A549 (cell line): ENCODE measurements around the gene ZNF30. TPM values are rescaled to one million over a fixed set of nuclear protein-coding genes. Genes with fewer than 3 reads are reported as not detected.

Experiments used
- ATAC-seq, 2 experiments: fragments of 200-7000 bp in 1 of 2; fragments of >200 bp in 1 of 2; cut with Nextera tagmentation in 1 of 2; cut with Tn5 transposase in 1 of 2; 3 replicates each; pipeline versions ENCODE4 v1.8.0 to v1.9.1; 2018 to 2020; ENCODE audit warnings: mild to moderate bottlenecking in 1 of 2, moderate library complexity in 1 of 2
- CTCF ChIA-PET: fragments of 300-600 bp; sonication (Branson Sonifier 250); formaldehyde crosslinking; extraction: SDS; loops from one replicate; lab custom pipeline; 2021; ENCODE audit warnings: antibody characterized with exemption, inconsistent platforms; lab: Yijun Ruan, JAX
- POLR2A ChIA-PET: fragments of 350-600 bp; formaldehyde crosslinking; extraction: SDS; loops from one replicate; lab custom pipeline; 2021; ENCODE audit warnings: antibody characterized with exemption, inconsistent platforms; lab: Yijun Ruan, JAX
- DNase-seq, 2 experiments: peaks; one replicate each; pipeline versions ENCODE4 v3.0.0 to v3.0.0-alpha.2; 2011 to 2016; ENCODE audit warnings: low read depth in 1 of 2, low spot score in 1 of 2
- FAIRE-seq: peaks from 2 replicates; lab custom pipeline; 2011; peaks lifted over from hg19 to GRCh38; lab: Jason Lieb, UNC
- H3K27ac ChIP-seq, 2 experiments: fragments of >200 bp; sonication (Bioruptor Twin); formaldehyde crosslinking; 3 replicates each; pipeline ENCODE4 v1.5.1; 2016 to 2017
- H3K4me1 ChIP-seq: fragments of >200 bp; sonication (Bioruptor Twin); formaldehyde crosslinking; 3 replicates; pipeline ENCODE4 v1.6.1; 2016
- H3K4me2 ChIP-seq: fragments of >200 bp; sonication (Bioruptor Twin); formaldehyde crosslinking; 3 replicates; pipeline ENCODE4 v1.6.1; 2016
- H3K4me3 ChIP-seq: fragments of >200 bp; sonication (Bioruptor Twin); formaldehyde crosslinking; 3 replicates; pipeline ENCODE4 v1.5.1; 2016
- H3K9me3 ChIP-seq: fragments of >200 bp; sonication (Bioruptor Twin); formaldehyde crosslinking; 3 replicates; pipeline ENCODE4 v1.6.1; 2016
- CBX8 ChIP-seq: fragments of 200-600 bp; sonication (generic); IDR thresholded peaks from 2 replicates; pipeline ENCODE4 v1.6.1; 2016
- CHD4 ChIP-seq: fragments of 200-600 bp; sonication (generic); IDR thresholded peaks from 2 replicates; pipeline ENCODE4 v1.6.1; 2016; ENCODE audit warnings: antibody characterized with exemption, mild to moderate bottlenecking, borderline replicate concordance
- FOXS1 ChIP-seq: fragments of 250-450 bp; sonication (Bioruptor Pico); IDR thresholded peaks from 2 replicates; pipeline ENCODE4 v1.5.0; 2020; ENCODE audit warnings: mild to moderate bottlenecking, moderate library complexity
- HEYL ChIP-seq: fragments of 250-450 bp; sonication (Bioruptor Pico); IDR thresholded peaks from 2 replicates; pipeline ENCODE4 v1.8.0; 2021; ENCODE audit warnings: mild to moderate bottlenecking, moderate library complexity
- HOXA7 ChIP-seq: fragments of 250-450 bp; sonication (Bioruptor Pico); IDR thresholded peaks from 2 replicates; pipeline ENCODE4 v1.5.0; 2020; ENCODE audit warnings: mild to moderate bottlenecking, moderate library complexity
- HOXB5 ChIP-seq: fragments of 250-450 bp; sonication (Bioruptor Pico); IDR thresholded peaks from 2 replicates; pipeline ENCODE4 v1.5.0; 2020; ENCODE audit warnings: mild to moderate bottlenecking, moderate library complexity
- JUNB ChIP-seq: fragments of >200 bp; sonication (Bioruptor Twin); formaldehyde crosslinking; IDR thresholded peaks from 2 replicates; pipeline ENCODE4 v1.6.1; 2016
- MAZ ChIP-seq: fragments of 150-350 bp; IDR thresholded peaks from 2 replicates; pipeline ENCODE4 v1.6.1; 2014; ENCODE audit warnings: antibody characterized with exemption, low read depth, low read length, borderline replicate concordance
- MYC ChIP-seq: IDR thresholded peaks from 2 replicates; pipeline ENCODE4 v1.6.1; 2012; ENCODE audit warnings: mild to moderate bottlenecking, inconsistent platforms, low read length, improper control_type of control experiment, borderline replicate concordance
- RAD21 ChIP-seq, 2 experiments: fragments of >200 bp in 1 of 2; sonication (Bioruptor Twin) in 1 of 2; formaldehyde crosslinking in 1 of 2; IDR thresholded peaks in 1 of 2; conservative IDR thresholded peaks in 1 of 2; 2 replicates in 1 of 2; 3 replicates in 1 of 2; pipeline ENCODE4 v1.6.1; 2012 to 2018; ENCODE audit warnings: inconsistent platforms in 1 of 2
- RCOR1 ChIP-seq: fragments of 150-350 bp; IDR thresholded peaks from 2 replicates; pipeline ENCODE4 v1.6.1; 2014; ENCODE audit warnings: antibody characterized with exemption, low read length, low read depth
- RNF2 ChIP-seq: fragments of 200-600 bp; sonication (generic); IDR thresholded peaks from 2 replicates; pipeline ENCODE4 v1.6.1; 2016; ENCODE audit warnings: low read depth, mild to moderate bottlenecking, antibody characterized with exemption, moderate library complexity, borderline replicate concordance
- TP53 ChIP-seq: fragments of 250-450 bp; sonication (Bioruptor Pico); IDR thresholded peaks from 2 replicates; pipeline ENCODE4 v1.5.0; 2021; ENCODE audit warnings: mild to moderate bottlenecking, moderate library complexity
- ZFP36 ChIP-seq: fragments of 450-650 bp; IDR thresholded peaks from 2 replicates; pipeline ENCODE4 v1.6.1; 2014; ENCODE audit warnings: borderline replicate concordance; ENCODE audit not compliant: partially characterized antibody
- WGBS: methylation state at CpG from one replicate; pipeline ENCODE4 v1.1.6; 2017; ENCODE audit errors: missing lambda C conversion rate; 5-methylcytosine and 5-hydroxymethylcytosine counted together
- polyA plus RNA-seq, 4 experiments: library from polyadenylated mRNA; depleted of rRNA in 3 of 4; stranded (reverse); fragments of >200 nt; fragmentation: RNase III in 1 of 4; extraction: RNeasy Plus Mini Kit Qiagen cat#74134 plus additional on column Dnase treatment in 1 of 4; gene quantifications; 2 replicates in 3 of 4; 3 replicates in 1 of 4; pipeline ENCODE4 v1.2.3, GENCODE V29; 2011 to 2017
- TF ChIP-seq, protein P1 (sequence below): fragments of 450-650 bp; IDR thresholded peaks from 2 replicates; pipeline ENCODE4 v1.6.1; 2014; ENCODE audit warnings: antibody characterized with exemption
- TF ChIP-seq, protein P2 (sequence below): fragments of 200-600 bp; sonication (generic); IDR thresholded peaks from 2 replicates; pipeline ENCODE4 v1.6.1; 2016; ENCODE audit warnings: antibody characterized with exemption, mild to moderate bottlenecking, moderate library complexity

Gene ZNF30
- polyA plus RNA-seq, 2 of the 4 experiments (the other 2 are of a cell fraction), result 5.4 to 9.4 TPM

DNA sequence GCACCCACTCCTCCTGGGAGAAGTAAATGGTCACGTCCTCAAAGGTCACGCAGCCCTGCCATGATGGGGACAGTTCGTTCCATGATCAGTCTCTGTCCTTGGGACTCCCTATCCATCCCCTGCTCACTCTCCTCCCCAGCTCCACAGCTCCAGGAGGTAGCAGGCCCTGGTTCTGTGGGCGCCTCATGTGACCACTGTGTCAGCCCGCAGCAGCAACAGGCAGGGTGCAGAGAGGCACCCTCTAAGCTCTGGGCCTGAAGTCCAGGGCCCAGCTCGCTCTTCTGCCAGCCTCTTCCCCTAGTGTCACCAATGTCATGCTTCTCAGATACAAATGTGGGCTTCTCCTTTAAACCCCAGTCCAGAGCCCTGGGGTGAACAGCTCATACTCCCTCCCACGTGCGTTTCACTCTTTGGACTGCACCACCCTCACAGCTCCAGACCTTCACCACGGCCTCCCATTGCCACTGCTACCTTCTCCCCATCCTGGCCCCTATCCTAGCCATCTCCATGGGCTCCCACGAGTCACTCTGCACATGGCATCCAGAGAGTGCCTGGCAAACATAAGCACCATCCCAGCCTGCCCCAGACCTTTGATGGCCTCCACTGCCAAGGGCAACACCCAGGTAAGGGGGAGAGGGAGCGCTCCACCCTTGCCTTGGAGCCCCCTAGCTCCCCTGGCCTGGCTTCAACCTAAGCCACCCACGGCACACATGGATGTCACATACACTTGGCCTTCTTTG, 34.4 kb downstream of the ZNF30 start:
- no peak for FAIRE-seq
- WGBS, result 80% methylated on average over 12 of the region's 12 CpGs
- H3K4me2 ChIP-seq, result no peak overlapping the region

DNA sequence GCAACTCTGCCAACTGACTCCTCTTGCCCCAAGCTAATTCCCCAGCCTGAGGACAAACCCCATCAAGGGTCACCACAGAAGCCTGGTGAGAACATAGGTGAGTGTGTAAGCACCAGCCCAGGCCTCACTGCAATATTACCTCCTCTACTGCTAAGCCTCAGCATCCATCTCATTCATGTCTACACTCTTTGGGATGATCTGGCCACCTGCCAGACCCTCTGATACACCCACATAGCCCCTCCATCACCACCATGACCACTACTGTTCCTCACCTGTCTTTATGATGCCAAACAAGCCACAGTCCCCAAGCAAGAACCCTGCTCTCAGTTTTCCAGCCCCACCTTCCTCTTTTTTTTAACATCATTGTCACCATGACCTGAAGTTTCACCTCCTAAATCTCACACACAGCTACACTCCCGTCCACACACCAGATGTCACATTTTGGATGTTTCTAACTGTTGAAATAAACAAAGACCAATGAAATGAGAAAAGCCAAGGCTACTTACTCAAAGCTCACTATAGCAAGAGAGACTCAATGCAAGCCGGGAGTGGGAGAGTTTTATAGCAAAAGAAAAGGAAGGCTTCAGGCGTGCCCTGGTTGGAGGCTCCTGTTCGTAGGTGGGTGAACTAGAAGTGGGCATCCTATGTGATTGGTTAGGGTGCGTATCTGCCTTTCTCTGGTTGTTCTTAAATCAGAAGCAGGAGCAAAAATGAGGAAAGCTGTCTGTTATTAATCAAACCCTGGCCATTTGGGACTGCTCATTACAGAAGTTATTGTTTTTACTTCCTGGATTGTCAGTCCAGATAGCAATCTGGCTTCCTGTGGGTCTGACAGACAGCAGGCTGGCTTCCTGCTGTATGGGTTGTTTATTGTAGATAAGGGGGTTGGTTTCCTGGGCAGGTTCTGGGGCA, 35.3 kb downstream of the ZNF30 start:
- POLR2A ChIA-PET, result no interaction called here
- no peak overlapping the region for H3K27ac ChIP-seq
- no peak for FAIRE-seq

More for the DNA sequence above, 34.4 kb downstream of the ZNF30 start:
- Histone ChIP-seq H3K4me1 (peaks cover 11% of the 10 kb centered on the region; the same call in 1 of the 3 replicates), H3K4me3 (no peak overlapping the region), H3K27ac (no peak overlapping the region), H3K9me3 (peaks cover 68% of the 10 kb centered on the region)
- DNase-seq, result no peak
- TF ChIP-seq RAD21 (conservative IDR thresholded peaks at IDR 0.05 in 1 of 2, IDR thresholded peaks at IDR 0.05 in 1 of 2), result no peak
- TF ChIP-seq CBX8, result no peak
- no peak for TF ChIP-seq ZFP36
- no peak for TF ChIP-seq TP53 (CRISPR knock-in tag)
- no peak for TF ChIP-seq HOXB5 (CRISPR knock-in tag)
- TF ChIP-seq HEYL, result no peak
- no peak for TF ChIP-seq HOXA7
- TF ChIP-seq RNF2, result no peak
- TF ChIP-seq, protein P1, sequence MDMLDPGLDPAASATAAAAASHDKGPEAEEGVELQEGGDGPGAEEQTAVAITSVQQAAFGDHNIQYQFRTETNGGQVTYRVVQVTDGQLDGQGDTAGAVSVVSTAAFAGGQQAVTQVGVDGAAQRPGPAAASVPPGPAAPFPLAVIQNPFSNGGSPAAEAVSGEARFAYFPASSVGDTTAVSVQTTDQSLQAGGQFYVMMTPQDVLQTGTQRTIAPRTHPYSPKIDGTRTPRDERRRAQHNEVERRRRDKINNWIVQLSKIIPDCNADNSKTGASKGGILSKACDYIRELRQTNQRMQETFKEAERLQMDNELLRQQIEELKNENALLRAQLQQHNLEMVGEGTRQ, result no peak
- no peak for TF ChIP-seq CHD4
- TF ChIP-seq, protein P2, sequence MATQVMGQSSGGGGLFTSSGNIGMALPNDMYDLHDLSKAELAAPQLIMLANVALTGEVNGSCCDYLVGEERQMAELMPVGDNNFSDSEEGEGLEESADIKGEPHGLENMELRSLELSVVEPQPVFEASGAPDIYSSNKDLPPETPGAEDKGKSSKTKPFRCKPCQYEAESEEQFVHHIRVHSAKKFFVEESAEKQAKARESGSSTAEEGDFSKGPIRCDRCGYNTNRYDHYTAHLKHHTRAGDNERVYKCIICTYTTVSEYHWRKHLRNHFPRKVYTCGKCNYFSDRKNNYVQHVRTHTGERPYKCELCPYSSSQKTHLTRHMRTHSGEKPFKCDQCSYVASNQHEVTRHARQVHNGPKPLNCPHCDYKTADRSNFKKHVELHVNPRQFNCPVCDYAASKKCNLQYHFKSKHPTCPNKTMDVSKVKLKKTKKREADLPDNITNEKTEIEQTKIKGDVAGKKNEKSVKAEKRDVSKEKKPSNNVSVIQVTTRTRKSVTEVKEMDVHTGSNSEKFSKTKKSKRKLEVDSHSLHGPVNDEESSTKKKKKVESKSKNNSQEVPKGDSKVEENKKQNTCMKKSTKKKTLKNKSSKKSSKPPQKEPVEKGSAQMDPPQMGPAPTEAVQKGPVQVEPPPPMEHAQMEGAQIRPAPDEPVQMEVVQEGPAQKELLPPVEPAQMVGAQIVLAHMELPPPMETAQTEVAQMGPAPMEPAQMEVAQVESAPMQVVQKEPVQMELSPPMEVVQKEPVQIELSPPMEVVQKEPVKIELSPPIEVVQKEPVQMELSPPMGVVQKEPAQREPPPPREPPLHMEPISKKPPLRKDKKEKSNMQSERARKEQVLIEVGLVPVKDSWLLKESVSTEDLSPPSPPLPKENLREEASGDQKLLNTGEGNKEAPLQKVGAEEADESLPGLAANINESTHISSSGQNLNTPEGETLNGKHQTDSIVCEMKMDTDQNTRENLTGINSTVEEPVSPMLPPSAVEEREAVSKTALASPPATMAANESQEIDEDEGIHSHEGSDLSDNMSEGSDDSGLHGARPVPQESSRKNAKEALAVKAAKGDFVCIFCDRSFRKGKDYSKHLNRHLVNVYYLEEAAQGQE, result no peak
- TF ChIP-seq FOXS1, result no peak
- no peak for TF ChIP-seq RCOR1
- no peak for TF ChIP-seq MAZ
- POLR2A ChIA-PET, result no interaction called here
- CTCF ChIA-PET, result interaction anchor here (0.7 to 61.4 kb wide), 11 partner anchors 9 to 1747 kb away, joined by 3 to 1860 read pairs (median 4); partner anchors contain the start of genes GRAMD1A and SCN1B
- no peak for ATAC-seq

More for the DNA sequence above, 35.3 kb downstream of the ZNF30 start:
- Histone ChIP-seq H3K4me2 (peak overlapping the region; percentile 94; the same call in 1 of the 3 replicates), H3K9me3 (peaks cover 59% of the 10 kb centered on the region), H3K4me3 (no peak overlapping the region), H3K4me1 (peaks cover 11% of the 10 kb centered on the region; the same call in 1 of the 3 replicates)
- TF ChIP-seq FOXS1, result no peak
- TF ChIP-seq HEYL, result no peak
- no peak for TF ChIP-seq MYC
- TF ChIP-seq HOXA7, result no peak
- no peak for TF ChIP-seq JUNB
- 90% methylated on average over 5 of the region's 5 CpGs for WGBS
- DNase-seq (no peak), ATAC-seq (no peak)
- CTCF ChIA-PET, result interaction anchor here (0.7 to 61.4 kb wide), 12 partner anchors 11 to 1748 kb away, joined by 3 to 1860 read pairs (median 4); partner anchors contain the start of genes GRAMD1A and SCN1B
